Activated gamma-delta T cell treated with Interleukin-2 at 50 U/mL for 16 hours (primary cell): Measurements from ENCODE around the gene MERTK.
"Not testable (repeated sequence)": the region's sequence is repeated elsewhere in the genome, so short reads cannot be mapped to it uniquely, and the experiment has no call there.

ENCODE experiments used
- DNase-seq: peaks from one replicate; pipeline ENCODE4 v3.0.0-alpha.2; 2020

Gene MERTK

DNA sequence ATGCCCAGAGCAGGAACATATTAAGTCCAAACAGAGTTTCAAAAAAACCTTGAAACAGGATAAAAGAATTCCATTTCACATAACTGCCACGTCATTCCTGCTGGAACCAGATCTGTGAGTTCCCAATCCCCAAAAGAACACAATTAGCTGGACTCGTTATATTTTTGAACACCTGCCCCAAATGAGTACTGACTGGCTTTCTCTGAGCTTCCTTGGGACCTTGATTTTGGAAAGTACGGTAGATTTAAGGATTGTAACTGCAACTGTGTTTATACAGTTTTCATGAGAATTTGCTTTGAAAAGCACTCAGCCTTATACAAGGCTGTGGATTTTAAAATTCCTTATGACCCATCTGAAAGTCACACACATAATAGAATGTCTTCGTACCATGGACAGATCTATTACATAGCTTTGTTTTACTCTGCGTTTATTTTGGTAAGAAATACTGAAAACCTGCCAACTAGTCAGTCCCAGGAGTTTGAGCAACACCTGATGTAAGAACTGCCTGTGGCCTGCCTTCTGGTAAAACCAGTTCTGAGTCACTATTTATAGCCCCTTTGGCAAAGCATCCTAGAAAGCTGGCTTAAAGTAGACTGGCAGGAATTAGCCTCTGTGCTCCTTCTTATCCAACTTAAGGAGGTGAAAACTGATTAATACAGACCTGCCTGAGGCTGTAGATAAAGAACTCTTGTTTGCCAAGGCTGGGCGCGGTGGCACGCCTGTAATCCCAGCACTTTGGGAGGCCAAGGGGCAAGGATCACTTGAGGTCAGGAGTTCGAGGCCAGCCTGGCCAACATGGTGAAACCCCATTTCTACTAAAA is 48.1 kb downstream of the MERTK start:
- DNase-seq: no peak

DNA sequence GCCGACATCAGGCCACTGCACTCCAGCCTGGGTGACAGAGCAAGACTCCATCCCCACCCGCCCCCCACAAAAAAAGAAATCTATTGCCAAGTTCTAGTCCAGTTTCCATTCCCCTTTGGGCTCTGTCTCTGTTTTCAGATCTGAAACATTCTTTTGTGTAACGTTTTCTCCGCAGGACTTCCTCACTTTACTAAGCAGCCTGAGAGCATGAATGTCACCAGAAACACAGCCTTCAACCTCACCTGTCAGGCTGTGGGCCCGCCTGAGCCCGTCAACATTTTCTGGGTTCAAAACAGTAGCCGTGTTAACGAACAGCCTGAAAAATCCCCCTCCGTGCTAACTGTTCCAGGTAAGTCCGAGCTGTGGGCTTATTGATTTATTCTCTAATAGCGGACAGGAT is 48.8 kb downstream of the MERTK start:
- no peak for DNase-seq

DNA sequence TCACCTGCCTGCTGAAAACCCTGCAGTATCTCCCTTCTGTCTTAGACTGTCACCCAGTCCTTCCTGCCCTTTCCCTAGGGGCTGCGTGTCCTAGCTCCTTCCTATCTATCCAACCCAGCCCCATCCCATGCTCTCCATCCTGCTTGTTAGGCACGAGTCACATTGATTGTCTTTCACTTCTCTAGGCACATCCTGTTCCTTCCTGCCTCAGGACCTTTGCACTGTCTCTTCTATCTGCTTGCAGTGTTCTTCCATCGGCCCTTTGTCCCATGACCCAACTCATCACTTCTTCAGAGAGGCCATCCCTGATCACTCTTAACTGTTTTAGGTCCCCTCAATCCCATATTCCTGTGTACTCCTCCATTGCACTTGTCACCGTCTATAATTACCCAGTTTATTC is 50.4 kb downstream of the MERTK start:
- DNase-seq: no peak

DNA sequence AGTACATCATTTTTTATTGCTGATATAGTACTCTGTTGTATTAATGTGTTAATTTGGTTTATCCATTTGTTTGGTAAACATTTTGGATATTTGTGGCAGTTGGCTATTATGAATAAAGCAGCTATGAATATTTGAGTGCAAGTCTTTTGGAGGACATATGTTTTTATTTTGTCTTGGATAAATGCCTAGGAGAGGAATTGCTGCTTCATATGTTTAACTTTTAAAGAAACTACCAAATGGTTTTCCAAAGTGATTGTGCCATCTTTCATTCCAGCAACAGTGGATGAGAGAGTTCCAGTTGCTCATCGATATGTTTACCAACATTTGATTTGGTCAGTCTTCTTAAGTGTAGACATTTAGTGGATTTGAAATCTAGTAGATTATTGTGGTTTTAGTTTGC is 51.8 kb downstream of the MERTK start:
- no peak for DNase-seq

DNA sequence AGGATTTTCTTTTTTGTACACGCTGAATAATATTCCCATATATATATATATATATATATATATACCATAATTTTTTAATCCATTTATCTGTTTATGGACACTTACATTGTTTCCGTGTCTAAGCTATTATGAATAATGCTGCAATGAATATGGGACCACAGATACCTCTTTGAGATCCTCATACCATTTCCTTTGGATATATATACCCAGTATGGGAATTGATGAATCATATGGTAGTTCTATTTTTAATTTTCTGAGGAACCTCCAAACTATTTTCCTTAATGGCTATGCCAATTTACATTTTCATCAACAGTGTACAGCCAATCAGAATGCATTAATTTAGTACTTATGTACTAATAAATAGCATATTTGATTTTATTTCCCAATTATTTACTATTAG is 53.1 kb downstream of the MERTK start:
- no peak for DNase-seq

DNA sequence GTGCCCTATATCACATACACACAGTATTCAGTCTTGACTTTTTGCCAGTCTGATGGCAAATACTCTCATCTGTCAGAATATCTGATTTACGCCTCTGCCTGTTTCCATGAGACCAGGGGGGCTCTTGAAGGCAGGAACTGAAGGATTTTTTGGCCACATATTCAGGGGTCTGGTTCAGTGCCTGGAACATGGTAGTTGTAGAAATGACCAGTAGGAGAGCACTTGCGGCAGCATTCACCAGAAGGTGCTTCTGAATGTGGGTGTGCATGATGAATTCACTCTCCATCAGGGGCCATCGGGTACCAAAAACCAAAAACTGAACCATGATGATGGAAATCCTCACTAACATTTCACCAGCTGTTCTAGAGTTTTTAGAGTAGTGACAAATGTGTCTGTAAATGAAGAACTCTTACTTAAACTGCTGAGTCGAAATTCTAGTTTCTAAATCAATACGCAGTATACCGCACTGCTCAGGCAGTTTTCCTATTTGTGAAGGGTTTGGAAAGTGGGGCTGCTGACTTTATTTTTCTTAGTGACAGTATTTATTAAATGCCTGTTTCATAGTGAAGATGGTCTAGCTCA is 54.6 kb downstream of the MERTK start:
- DNase-seq: no peak

DNA sequence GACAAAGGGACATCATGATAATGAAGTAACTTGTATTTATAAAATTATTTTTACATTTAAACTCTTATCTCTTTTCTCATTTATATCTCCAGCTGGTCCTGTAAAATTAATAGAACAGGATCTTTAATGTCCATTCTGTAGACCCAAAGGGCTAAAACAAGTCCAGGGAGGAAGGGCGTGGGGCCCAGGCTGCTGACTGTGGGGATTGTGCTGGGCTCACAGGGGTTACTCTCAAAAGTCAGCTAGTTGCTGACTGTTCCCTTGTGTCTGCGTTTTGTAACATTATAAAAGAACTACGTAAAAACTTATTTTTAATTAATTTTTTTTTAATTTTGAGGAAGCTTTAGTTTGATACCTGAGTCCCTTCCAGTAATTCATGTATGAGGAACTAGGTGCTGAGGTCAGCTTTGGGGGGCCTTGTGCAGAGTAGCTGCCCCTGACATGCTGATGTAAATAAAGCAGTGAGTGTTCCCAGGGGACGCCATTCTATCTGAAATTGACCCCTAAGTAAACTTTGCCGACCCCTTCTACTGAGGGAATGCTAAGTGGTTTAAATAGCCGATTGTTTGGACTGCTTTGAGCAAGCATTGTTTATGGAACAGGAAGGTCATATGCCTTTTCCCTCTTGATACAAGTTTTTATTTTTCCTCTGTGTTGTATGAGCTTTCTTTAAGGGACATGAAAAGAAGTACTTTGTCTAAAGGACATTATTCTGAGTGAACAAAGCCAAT is 56.4 kb downstream of the MERTK start:
- no peak for DNase-seq

DNA sequence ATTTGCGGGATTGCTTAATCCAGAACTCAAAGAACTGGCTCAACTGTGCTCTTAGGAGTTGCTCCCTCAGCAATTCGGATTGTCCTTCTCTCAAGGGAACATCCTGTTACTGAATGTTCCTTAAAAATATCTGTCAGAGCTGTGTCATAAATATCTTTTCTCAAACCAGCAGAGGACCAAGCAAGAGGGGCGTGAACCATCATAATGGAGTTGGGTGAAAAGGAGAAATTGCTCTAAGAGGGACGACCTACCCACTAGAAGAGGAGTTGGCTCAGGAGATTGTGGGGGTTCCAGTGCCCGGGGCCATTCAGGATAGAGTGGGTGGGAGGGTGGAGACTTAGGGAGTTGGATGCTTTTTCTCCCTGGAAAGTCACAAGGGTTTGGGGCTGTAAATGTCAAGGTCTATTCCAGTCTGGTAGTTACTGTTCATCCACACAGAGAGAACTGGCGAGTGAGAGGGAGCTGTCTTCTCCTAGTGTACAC is 59.5 kb downstream of the MERTK start:
- DNase-seq: no peak

DNA sequence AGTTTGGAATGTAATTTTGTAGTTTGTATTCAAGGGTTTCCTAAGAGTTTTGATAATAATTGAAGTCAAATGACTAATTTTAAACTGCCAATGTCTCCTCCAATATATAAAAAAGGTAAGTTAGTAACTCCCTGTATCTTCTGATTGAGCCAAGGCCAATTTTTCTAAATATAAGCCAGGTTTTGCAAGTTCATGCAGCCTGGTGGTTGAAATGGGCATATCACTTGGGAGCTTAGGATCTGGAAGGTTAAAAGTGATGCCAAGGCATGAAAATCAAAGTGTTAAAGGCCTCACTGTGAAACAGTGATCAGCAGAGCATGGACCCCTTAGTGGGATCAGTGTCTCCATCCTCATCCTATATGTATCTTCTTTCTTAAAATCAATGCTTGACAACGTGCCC is 60.5 kb downstream of the MERTK start:
- no peak for DNase-seq

DNA sequence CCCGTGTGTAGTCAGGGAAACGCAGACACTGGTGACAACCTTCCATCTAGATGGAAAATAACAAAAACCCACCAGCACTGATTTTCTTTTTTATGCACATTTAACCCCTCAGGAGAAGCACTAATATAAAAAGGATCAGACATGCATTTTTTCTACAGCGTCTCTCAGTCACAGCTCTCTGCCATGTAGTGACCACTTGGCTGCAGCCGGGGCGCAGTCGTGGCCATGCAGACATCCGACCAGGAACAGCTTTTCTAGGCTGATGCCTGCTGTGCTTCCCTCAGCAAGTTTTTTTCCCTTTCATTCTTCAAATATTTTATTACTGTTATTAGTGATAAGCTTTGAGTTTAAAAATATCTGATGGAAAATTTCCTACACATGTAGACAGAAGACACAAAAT is 63.3 kb downstream of the MERTK start:
- DNase-seq: no peak

DNA sequence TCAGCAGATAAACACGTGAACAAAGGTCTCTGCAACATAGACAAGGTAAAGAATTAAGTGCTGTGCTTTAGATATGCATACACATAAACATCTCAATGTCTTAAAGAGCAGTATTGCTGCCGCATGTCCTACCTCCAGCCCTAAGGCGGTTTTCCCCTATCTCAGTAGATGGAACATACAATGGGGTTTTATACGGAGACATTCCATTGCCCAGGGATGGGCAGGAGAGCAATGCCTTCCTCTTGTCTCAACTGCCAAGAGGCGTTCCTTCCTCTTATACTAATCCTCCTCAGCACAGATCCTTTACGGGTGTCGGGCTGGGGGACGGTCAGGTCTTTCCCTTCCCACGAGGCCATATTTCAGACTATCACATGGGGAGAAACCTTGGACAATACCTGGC is 64.7 kb downstream of the MERTK start:
- not testable (repeated sequence) for DNase-seq

DNA sequence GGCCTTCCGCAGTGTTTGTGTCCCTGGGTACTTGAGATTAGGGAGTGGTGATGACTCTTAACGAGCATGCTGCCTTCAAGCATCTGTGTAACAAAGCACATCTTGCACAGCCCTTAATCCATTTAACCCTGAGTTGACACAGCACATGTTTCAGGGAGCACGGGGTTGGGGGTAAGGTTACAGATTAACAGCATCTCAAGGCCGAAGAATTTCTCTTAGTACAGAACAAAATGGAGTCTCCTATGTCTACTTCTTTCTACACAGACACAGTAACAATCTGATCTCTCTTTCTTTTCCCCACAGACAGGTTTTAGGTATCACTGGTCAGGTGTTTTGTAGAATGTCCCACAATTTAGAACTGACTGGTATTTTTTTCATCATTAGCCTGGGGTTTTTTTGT is 65.1 kb downstream of the MERTK start:
- not testable (repeated sequence) for DNase-seq

DNA sequence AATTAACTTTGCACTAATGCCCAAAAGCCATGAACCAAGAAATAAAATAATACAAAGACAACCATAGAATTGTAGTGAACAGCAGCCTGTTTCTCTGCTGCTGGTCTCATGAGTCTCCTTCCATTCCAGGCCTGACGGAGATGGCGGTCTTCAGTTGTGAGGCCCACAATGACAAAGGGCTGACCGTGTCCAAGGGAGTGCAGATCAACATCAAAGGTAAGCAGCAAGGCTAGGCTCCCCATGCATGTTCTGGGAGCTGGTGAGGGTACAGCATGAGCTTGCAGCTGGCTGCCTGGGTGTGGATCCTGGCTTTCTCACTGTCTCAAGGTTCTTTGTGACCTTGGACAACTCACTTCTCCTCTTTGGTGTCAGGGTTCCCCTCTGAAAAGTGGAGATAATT is 66.7 kb downstream of the MERTK start:
- no peak for DNase-seq

DNA sequence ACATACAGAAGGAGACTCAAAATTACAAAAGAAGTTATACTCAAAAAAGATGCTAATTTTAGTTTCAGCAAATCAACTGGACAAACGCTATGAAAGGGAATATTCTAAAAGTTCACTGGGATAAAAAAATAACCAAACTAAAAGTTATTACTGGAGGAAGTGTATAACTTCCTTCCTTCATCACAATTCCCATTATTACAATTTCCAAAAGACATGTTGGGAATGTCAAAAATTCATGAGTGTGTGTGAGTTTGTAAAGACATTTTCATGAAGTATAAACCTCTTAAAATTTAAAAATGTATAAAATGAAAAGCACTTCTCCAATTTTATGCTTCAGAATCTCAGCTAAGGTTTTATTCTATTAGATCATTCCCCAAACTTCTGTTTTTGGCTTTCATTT is 67.8 kb downstream of the MERTK start:
- DNase-seq: no peak

DNA sequence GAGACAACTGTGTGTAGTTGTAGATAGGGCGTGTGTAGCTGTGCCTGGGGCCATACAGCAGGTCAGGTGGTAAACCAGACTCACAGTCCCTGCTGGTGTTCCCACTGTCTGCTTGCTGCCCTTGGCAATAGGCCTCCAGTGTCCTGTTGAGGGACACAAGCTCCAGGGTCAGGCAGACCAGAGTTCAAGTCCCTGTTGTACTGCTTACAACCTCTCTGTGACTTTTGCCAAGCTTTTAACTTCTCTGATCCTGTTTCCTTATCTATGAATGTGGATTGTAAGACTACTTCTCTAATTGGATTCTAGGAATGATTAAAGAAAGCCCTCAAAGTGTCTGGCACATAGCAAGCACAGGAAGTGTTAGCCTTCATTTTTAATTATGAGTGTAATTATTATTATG is 68.6 kb downstream of the MERTK start:
- DNase-seq: no peak

DNA sequence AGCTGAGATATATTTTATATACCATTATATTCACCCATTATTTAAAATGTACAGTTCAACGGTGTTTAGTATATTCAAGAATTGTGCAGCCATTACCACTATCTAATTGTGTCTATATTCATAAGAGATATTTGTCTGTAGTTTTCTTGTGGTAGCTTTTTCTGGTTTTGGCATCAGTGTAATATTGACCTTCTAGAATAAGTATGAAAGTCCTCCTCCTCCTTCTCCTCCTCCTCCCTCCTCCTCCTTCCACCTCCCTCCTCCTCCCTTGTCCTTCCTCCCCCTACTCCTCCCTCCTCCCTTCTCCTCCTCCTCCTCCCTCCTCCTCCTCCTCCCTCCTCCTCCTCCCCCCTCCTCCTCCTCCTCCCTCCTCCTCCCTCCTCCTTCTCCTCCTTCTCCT is 72.0 kb downstream of the MERTK start:
- DNase-seq: no peak

DNA sequence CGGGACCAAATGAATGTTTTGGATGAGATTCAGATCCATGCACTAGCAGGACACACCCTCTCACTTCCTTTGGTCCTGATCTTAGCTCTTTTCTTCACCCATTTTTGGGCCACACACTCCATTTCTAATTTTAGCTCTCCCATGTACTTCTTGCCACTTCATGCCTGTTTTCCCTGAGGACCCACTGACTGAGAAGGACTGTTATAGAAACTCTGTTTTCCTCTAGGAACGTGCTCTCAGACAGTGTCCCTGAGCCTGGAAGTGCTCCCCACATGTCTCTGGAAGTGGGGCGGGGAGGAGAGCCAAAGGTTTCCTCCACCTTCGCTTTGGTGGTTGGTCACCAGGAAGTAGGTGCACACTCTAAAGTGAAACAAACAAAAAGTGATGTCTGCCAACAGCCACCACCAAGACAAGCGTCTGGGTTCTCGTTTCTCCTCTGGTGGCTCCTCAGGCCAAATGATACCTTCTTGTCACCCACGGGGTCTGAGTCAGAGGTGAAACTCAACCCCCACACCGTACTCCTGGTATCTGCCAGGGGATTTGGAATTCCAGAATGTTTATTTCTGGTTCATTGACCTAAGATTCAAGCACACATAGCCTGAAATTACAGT is 74.7 kb downstream of the MERTK start:
- DNase-seq: no peak

DNA sequence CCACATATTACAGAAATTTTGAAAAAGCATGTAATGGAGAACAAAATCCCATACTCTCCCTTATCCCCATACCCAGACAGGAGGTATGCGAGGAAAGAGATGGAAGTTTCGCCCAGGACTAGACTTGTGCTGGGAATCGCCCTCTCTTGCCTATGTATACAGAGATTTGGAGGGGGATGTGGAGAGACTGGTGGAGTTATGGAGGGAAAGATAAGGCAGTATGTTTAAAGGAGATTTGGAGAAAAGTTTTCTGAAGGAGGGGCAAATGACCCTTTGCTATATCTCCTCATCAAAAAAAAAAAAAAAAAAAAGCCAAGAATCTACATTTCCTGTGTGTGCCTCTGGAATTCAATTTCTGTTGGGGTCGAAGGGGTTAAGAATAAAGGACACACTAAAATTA is 75.3 kb downstream of the MERTK start:
- DNase-seq: no peak

DNA sequence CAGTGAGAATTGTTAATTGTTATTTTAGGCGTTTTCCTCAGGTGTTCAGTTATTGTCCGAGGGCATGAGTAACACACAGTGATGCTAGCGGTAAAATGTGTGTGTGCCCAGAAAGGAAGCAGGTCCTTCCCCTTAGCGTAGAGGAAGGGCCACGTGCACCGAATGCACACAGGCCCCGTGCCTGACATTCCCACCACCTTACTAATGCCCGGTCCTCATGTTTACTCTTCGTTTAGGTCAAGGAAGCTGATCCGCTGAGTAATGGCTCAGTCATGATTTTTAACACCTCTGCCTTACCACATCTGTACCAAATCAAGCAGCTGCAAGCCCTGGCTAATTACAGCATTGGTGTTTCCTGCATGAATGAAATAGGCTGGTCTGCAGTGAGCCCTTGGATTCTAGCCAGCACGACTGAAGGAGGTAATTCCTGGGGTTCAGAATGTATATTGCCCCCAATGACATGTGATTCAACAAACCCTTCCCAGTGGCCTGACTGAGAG is 76.7 kb downstream of the MERTK start:
- no peak for DNase-seq

DNA sequence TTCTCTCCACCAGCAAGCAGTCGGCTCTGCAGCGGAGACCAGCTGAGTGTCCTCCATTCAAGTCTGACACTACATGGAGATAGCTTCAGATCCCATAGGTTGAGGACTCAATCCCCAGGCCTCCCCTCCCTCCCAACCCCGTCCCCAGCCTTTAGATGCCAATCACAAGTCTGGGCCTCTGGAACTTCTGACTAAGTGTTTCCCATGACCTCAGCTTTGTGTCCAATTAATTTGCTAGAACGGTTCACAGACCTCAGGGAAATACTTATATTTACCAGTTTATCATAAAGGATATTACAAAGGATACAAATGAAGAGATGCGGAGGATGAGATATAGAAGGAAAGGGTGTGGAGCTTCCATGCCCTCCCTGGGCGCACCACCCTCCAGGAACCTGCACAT is 77.4 kb downstream of the MERTK start:
- DNase-seq: no peak

DNA sequence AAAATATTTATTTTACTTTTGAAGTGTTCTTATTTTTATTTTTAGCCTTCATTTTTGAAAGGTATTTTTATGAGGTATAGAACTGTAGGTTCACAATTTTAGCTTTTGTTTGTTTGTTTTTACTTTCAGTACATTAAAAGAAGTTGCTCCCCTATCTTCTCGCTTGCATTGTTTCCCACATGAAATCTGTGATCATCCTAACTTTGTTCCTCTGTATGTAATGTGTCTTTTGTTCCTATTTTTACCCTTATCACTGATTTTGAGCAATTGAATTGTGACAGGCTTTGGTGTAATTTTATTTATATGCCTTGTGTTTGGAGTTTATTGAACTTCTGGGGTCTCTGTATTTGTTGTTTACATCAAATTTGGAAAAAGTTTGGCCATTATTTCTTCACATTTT is 78.8 kb downstream of the MERTK start:
- DNase-seq: no peak

DNA sequence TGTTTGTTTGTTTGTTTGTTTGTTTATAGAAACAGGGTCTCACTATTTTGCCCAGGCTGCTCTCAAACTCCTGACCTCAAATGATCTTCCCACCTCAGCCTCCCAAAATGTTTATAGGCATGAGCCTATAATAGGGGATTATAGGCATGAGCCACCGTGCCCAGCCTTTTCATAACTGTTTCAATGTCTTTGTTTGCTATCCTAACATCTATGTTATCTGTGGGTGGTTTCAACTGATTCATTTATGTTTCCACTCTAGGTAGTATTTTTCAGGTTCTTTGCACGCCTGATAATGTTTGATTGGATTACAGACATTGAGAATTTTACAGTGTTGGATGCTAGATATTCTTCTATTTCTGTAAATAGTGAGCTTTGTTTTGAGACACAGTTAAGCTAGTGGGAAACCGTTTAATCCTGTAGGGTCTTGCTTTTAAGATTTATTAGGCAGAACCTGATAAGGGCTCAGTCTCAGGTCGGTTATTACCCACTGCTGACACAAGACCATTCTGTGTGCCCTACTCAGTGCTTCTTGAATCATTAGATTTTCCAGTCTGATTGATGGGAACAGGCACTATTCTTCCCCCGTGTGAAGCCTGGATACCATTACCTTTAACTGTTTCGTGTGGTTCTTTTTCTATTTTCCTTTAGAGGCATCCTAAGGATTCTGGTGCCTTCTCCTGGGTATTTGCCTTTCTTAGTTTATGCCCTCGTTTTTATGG is 80.2 kb downstream of the MERTK start:
- DNase-seq: no peak

DNA sequence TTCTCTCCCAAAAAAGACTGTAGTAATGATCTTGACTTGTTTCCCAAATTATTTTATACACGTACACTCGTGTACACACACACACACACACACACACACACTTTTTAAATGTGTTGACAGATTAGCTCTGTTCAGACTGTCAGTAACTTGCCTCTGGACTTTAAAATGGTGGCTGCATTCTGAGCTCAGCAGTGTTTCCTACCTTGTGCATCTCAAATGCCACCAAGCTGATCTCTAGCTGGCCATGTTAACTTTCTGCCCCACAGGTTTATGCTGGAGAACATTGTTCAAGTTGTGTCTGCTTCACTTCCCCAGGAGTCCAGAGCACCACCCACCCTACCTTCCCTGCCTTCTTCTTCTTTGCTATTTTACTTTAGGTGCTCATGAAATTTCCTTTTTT is 83.3 kb downstream of the MERTK start:
- no peak for DNase-seq
